ENCODE results near the gene TM9SF1. TPM values are rescaled to one million over a fixed set of nuclear protein-coding genes. Genes with fewer than 3 reads are reported as not detected.

Gene TM9SF1
- total RNA-seq, 1 experiment from 2014 or later: 67.8 TPM

GRCh38 chr14:24141097-24141880 is 54.0 kb downstream of the TM9SF1 start, which contains the start of gene EMC9:
Gene EMC9, minus strand, starts transcription at chr14:24141591. Its CDS starts 287 bp downstream, at chr14:24141304.
- peak within 1 kb of the TSS; percentile 93 for H3K4me3 Mint-ChIP-seq (ENCODE audit: unreplicated experiment)
- no peaks in the 10 kb centered on the region for H3K27me3 Mint-ChIP-seq (ENCODE audit: insufficient read depth, unreplicated experiment)
- intact Hi-C loops (cut with micrococcal nuclease): no loop called here
- peaks cover 38% of the 10 kb centered on the region for H3K36me3 Mint-ChIP-seq (ENCODE audit: insufficient read depth, unreplicated experiment)
- POLR2A ChIA-PET: interaction anchor here (0.6 to 12.5 kb wide), 27 partner anchors 9 to 1046 kb away, joined by 3 to 252 read pairs (median 5); partner anchors contain the start of genes ACIN1, C14orf119, DCAF11 and DHRS1
- BruUV-seq (replicated peaks): TSS peak; percentile 23
- DNase-seq (ENCODE audit: unreplicated experiment): peak; percentile 100
- CTCF ChIA-PET: interaction anchor here (0.6 to 1.1 kb wide), 7 partner anchors 23 to 167 kb away, joined by 3 to 6 read pairs (median 3); partner anchors contain the start of genes DCAF11 and PCK2
- TF ChIP-seq CTCF (IDR thresholded peaks at IDR 0.05; ENCODE audit: unreplicated experiment): peak; percentile 14
- H3K9me3 Mint-ChIP-seq (ENCODE audit: unreplicated experiment): no peaks in the 10 kb centered on the region
- H3K27ac Mint-ChIP-seq (ENCODE audit: low read depth, unreplicated experiment): peak within 1 kb of the TSS; percentile 64
- H3K4me1 Mint-ChIP-seq (ENCODE audit: insufficient read depth, unreplicated experiment): peaks cover 21% of the 10 kb centered on the region

GRCh38 chr14:24139272-24139934 is 55.8 kb downstream of the TM9SF1 start:
- no peak for TF ChIP-seq CTCF (IDR thresholded peaks at IDR 0.05; ENCODE audit: unreplicated experiment)
- BruUV-seq (replicated peaks): no TSS peak
- no peak for DNase-seq (ENCODE audit: unreplicated experiment)
- ChIA-PET POLR2A (interaction anchor here (0.7 to 12.5 kb wide), 5 partner anchors 7 to 158 kb away, joined by 3 to 252 read pairs (median 16); partner anchors contain the start of genes DCAF11, IPO4, IRF9 and NRL), CTCF (interaction anchor here (0.6 to 2.4 kb wide), 3 partner anchors 21 to 162 kb away, joined by 3 to 12 read pairs (median 3); partner anchors contain the start of genes DCAF11 and IRF9)
- Mint-ChIP-seq H3K4me3 (ENCODE audit: unreplicated experiment) (peak overlapping the region; percentile 93), H3K36me3 (ENCODE audit: insufficient read depth, unreplicated experiment) (peaks cover 30% of the 10 kb centered on the region), H3K27me3 (ENCODE audit: insufficient read depth, unreplicated experiment) (no peaks in the 10 kb centered on the region), H3K4me1 (ENCODE audit: insufficient read depth, unreplicated experiment) (peaks cover 30% of the 10 kb centered on the region), H3K9me3 (ENCODE audit: unreplicated experiment) (no peaks in the 10 kb centered on the region), H3K27ac (ENCODE audit: low read depth, unreplicated experiment) (peak overlapping the region; percentile 59)
- intact Hi-C loops (cut with micrococcal nuclease): no loop called here

Small RNA genes lying within 50 kb of the gene (microRNA-seq; reads per million reads assigned to microRNA genes)
- not detected for gene MIR7703

Other genes with a start within 250 kb of the TM9SF1 start
- gene DHRS4, start 241.7 kb downstream of the TM9SF1 start, total RNA-seq (2022): 28.4 and 32.5 TPM in 2 replicates
- gene DHRS4L2, start 206.5 kb downstream of the TM9SF1 start, total RNA-seq (2022): 18.1 and 20.8 TPM in 2 replicates
- gene CARMIL3, start 143.4 kb downstream of the TM9SF1 start, total RNA-seq (2022): 0.20 TPM in 1 of 2 replicates, not detected in the other
- gene CPNE6, start 123.9 kb downstream of the TM9SF1 start, total RNA-seq (2022): not detected in 2 replicates
- 64.7 and 112 TPM in 2 replicates for gene PCK2, start 101.1 kb downstream of the TM9SF1 start, total RNA-seq (2022)
- gene DCAF11, start 80.7 kb downstream of the TM9SF1 start, total RNA-seq (2022): 38.6 and 48.8 TPM in 2 replicates
- gene NRL, start 80.5 kb downstream of the TM9SF1 start, total RNA-seq (2022): 1.3 and 2.1 TPM in 2 replicates
- gene FITM1, start 64.8 kb downstream of the TM9SF1 start, total RNA-seq (2022): 0.47 TPM in 1 of 2 replicates, not detected in the other
- gene PSME1, start 59.2 kb downstream of the TM9SF1 start, total RNA-seq (2022): 126 and 135 TPM in 2 replicates
- gene EMC9, start 53.9 kb downstream of the TM9SF1 start, total RNA-seq (2022): 49.2 and 49.9 TPM in 2 replicates
- 134 and 135 TPM in 2 replicates for gene PSME2, start 48.8 kb downstream of the TM9SF1 start, total RNA-seq (2022)
- gene RNF31, start 47.9 kb downstream of the TM9SF1 start, total RNA-seq (2022): 62.2 and 67.4 TPM in 2 replicates
- 13.6 and 23.8 TPM in 2 replicates for gene IRF9, start 34.2 kb downstream of the TM9SF1 start, total RNA-seq (2022)
- 6.1 and 12.1 TPM in 2 replicates for gene REC8, start 23.4 kb downstream of the TM9SF1 start, total RNA-seq (2022)
- 57.2 and 100 TPM in 2 replicates for gene IPO4, start 6.6 kb downstream of the TM9SF1 start, total RNA-seq (2022)
- gene TSSK4, start 10.3 kb upstream of the TM9SF1 start, total RNA-seq (2022): 0.68 and 1.2 TPM in 2 replicates
- gene CHMP4A, start 18.0 kb upstream of the TM9SF1 start, total RNA-seq (2022): 88.6 and 99.0 TPM in 2 replicates
- 11.0 and 20.2 TPM in 2 replicates for gene MDP1, start 20.6 kb upstream of the TM9SF1 start, total RNA-seq (2022)
- 233 and 243 TPM in 2 replicates for gene NEDD8, start 36.9 kb upstream of the TM9SF1 start, total RNA-seq (2022)
- gene GMPR2, start 37.5 kb upstream of the TM9SF1 start, total RNA-seq (2022): 77.3 and 79.9 TPM in 2 replicates
- 47.3 and 47.6 TPM in 2 replicates for gene TINF2, start 47.2 kb upstream of the TM9SF1 start, total RNA-seq (2022)
- gene TGM1, start 67.7 kb upstream of the TM9SF1 start, total RNA-seq (2022): 16.9 and 26.2 TPM in 2 replicates
- gene RABGGTA, start 76.2 kb upstream of the TM9SF1 start, total RNA-seq (2022): 51.7 and 75.0 TPM in 2 replicates
- gene DHRS1, start 104.3 kb upstream of the TM9SF1 start, total RNA-seq (2022): 29.2 and 29.7 TPM in 2 replicates
- 29.8 and 31.9 TPM in 2 replicates for gene NOP9, start 104.4 kb upstream of the TM9SF1 start, total RNA-seq (2022)
- 0.52 and 1.3 TPM in 2 replicates for gene CIDEB, start 112.5 kb upstream of the TM9SF1 start, total RNA-seq (2022)
- 21.7 and 23.8 TPM in 2 replicates for gene LTB4R2, start 114.7 kb upstream of the TM9SF1 start, total RNA-seq (2022)
- gene LTB4R, start 116.1 kb upstream of the TM9SF1 start, total RNA-seq (2022): 15.8 and 19.9 TPM in 2 replicates
- not detected in 2 replicates for gene ADCY4, start 139.6 kb upstream of the TM9SF1 start, total RNA-seq (2022)
- not detected in 2 replicates for gene RIPK3, start 144.6 kb upstream of the TM9SF1 start, total RNA-seq (2022)
- gene NFATC4, start 172.7 kb upstream of the TM9SF1 start, total RNA-seq (2022): 0.23 and 1.7 TPM in 2 replicates
- not detected in 2 replicates for gene NYNRIN, start 203.6 kb upstream of the TM9SF1 start, total RNA-seq (2022)
- gene CBLN3, start 234.2 kb upstream of the TM9SF1 start, total RNA-seq (2022): 2.4 TPM in 2 replicates
- 63.0 TPM in 2 replicates for gene KHNYN, start 234.5 kb upstream of the TM9SF1 start, total RNA-seq (2022)
- 53.2 and 58.7 TPM in 2 replicates for gene SDR39U1, start 247.3 kb upstream of the TM9SF1 start, total RNA-seq (2022)

All from MCF 10A (cell line).